ACC112 (cell line): Measurements from ENCODE around the gene CATSPER3.
"Not testable (repeated sequence)": the region's sequence is repeated elsewhere in the genome, so short reads cannot be mapped to it uniquely, and the experiment has no call there.

Experiments
- H2AFZ ChIP-seq: fragments of 200-600 bp; sonication (generic); one replicate; pipeline ENCODE4 v1.6.0; 2017; ENCODE audit warnings: antibody characterized with exemption, low read length; ENCODE audit not compliant: unreplicated experiment
- H3K27ac ChIP-seq: fragments of 200-600 bp; sonication (generic); 2 replicates; pipeline ENCODE4 v1.5.1; 2014; ENCODE audit warnings: low read depth, mild to moderate bottlenecking, antibody characterized with exemption, low read length, moderate library complexity
- H3K27me3 ChIP-seq: fragments of 200-600 bp; sonication (generic); 2 replicates; pipeline ENCODE4 v1.6.1; 2014; ENCODE audit warnings: mild to moderate bottlenecking, antibody characterized with exemption, low read length, moderate library complexity, mixed read lengths; ENCODE audit not compliant: insufficient read depth
- H3K36me3 ChIP-seq: fragments of 200-600 bp; sonication (generic); 2 replicates; pipeline ENCODE4 v1.6.1; 2016; ENCODE audit warnings: mild to moderate bottlenecking, antibody characterized with exemption, low read length, moderate library complexity, mixed read lengths; ENCODE audit not compliant: insufficient read depth
- H3K4me1 ChIP-seq: fragments of 200-600 bp; sonication (generic); one replicate; pipeline ENCODE4 v1.6.1; 2016; ENCODE audit warnings: low read length, mixed read lengths; ENCODE audit not compliant: insufficient read depth, unreplicated experiment, control insufficient read depth
- H3K4me3 ChIP-seq: fragments of 200-600 bp; sonication (generic); 2 replicates; pipeline ENCODE4 v1.5.1; 2014; ENCODE audit warnings: mild to moderate bottlenecking, low read depth, low read length
- H3K79me2 ChIP-seq: fragments of 200-600 bp; sonication (generic); one replicate; pipeline ENCODE4 v1.6.0; 2016; ENCODE audit warnings: low read length; ENCODE audit not compliant: control insufficient read depth, unreplicated experiment, insufficient read depth

Gene CATSPER3

DNA sequence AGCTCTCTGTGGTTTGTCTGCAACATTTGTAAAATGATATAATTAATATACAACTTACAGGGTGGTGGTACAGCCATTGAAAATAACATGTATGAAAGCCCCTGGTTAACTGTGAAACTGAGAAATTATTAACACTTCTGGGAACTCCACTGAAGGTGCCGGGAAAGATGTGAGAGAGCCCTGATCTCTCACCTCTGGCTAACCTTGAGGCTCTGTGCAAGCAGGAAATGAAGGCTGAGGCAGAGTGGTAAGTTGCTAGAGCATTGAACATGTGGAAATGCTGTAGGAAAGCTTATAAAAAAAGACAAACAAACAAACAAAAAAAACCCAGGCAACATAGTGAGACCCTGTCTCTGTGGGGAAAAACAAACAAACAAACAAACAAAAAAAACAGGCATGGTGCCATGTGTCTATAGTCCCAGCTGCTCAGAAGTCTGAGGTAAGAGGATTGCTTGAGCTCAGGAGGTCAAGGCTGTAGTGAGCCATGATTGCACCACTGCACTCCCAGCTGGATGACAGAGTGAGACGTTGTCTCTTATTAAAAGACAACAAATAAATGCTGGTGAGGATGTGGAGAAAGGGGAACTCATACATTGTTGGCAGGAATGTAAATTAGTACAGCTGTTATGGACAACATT, 7.5 kb downstream of the CATSPER3 start:
- Histone ChIP-seq H3K4me3 (no peak overlapping the region), H3K27ac (no peak overlapping the region), H3K4me1 (no peaks in the 10 kb centered on the region)

DNA sequence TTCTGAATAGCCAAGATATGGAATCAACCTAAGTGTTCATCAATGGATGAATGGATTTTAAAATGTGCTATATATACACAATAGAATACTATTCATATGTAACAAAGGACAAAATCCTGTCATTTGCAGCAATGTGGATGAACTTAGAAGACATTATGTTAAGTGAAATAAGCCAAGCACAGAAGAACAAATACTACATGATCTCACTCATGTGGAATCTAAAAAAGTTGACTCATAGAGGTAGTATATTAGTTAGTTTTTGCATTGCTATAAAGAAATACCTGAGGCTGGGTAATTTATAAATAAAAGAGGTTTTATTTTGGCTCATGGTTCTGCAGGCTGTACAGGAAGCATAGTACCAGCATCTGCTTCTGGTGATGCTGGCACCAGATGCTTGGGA, 8.1 kb downstream of the CATSPER3 start:
- Histone ChIP-seq H3K27ac (no peak overlapping the region), H3K79me2 (no peaks in the 10 kb centered on the region), H3K36me3 (no peaks in the 10 kb centered on the region), H3K27me3 (no peaks in the 10 kb centered on the region), H2AFZ (no peak overlapping the region), H3K4me3 (no peak overlapping the region), H3K4me1 (no peaks in the 10 kb centered on the region)

More for the DNA sequence above, 7.5 kb downstream of the CATSPER3 start:
- Histone ChIP-seq H2AFZ (no peak overlapping the region), H3K27me3 (no peaks in the 10 kb centered on the region), H3K79me2 (no peaks in the 10 kb centered on the region), H3K36me3 (no peaks in the 10 kb centered on the region)

DNA sequence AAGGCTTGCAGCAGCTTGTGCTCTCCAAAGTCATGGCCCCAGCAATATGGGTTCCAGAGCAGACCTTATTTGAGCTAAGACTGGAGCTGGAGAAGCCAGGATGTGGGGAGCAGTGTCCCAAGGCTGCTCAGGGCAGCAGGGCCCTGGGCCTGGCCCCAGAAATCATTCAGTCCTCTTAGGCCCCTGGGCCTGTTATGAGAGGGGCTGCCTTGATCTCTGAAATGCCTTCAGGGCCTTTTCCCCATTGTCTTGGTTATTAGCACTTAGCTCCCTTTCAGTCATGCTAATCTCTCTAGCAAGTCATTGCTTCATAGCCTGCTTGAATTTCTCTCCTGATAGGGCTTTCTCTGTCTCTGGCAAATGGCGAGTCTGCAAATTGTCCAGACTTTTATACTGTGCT, 9.1 kb downstream of the CATSPER3 start:
- H3K79me2 ChIP-seq = no peaks in the 10 kb centered on the region
- no peaks in the 10 kb centered on the region for H3K4me1 ChIP-seq
- no peak overlapping the region for H3K4me3 ChIP-seq
- no peak overlapping the region for H2AFZ ChIP-seq
- H3K36me3 ChIP-seq = no peaks in the 10 kb centered on the region
- H3K27me3 ChIP-seq = no peaks in the 10 kb centered on the region
- no peak overlapping the region for H3K27ac ChIP-seq

DNA sequence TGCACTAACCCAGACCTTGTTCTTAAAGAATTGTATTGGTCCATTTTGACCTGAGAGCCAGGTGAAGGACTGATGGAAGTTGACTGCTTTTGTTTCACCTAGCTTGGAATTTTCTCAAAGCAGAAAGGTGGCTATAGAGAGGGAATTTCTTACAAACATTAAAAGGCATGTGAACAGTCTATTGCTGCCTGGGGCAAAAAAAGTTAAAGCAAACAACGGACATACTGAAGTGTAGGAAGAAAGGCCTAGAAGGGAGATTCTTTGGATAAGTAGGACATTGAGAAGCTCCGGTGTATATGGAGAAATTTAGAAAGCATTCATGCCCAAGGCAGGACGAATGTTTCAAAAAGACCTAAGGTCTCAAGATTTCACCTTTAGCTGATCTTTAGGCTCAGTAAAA, 11.7 kb downstream of the CATSPER3 start:
- H3K4me3 ChIP-seq = no peak overlapping the region
- no peaks in the 10 kb centered on the region for H3K36me3 ChIP-seq
- H3K4me1 ChIP-seq = no peaks in the 10 kb centered on the region
- H3K27ac ChIP-seq = no peak overlapping the region
- no peaks in the 10 kb centered on the region for H3K79me2 ChIP-seq
- no peaks in the 10 kb centered on the region for H3K27me3 ChIP-seq
- no peak overlapping the region for H2AFZ ChIP-seq

DNA sequence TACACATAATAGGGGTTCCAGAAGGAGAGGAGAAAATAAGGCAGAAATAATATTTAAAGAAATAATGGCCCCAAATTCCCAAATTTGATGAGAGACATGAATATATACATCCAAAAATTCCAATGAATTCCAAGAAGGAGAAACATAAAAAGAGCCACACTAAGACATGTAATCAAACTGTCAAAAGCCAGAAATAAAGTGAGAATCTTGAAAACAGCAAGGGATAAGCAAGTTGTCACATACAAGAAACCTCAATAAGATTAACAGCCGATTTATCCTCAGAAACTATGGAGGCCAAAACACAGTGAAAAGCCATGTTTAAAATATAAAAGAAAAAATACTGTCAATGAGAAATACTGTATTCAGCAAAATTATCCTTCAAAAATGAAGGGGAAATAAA, 14.5 kb downstream of the CATSPER3 start:
- Histone ChIP-seq H3K27me3 (no peaks in the 10 kb centered on the region), H3K4me3 (no peak overlapping the region), H3K4me1 (no peaks in the 10 kb centered on the region), H3K79me2 (no peaks in the 10 kb centered on the region), H3K27ac (no peak overlapping the region), H3K36me3 (no peaks in the 10 kb centered on the region), H2AFZ (no peak overlapping the region)

DNA sequence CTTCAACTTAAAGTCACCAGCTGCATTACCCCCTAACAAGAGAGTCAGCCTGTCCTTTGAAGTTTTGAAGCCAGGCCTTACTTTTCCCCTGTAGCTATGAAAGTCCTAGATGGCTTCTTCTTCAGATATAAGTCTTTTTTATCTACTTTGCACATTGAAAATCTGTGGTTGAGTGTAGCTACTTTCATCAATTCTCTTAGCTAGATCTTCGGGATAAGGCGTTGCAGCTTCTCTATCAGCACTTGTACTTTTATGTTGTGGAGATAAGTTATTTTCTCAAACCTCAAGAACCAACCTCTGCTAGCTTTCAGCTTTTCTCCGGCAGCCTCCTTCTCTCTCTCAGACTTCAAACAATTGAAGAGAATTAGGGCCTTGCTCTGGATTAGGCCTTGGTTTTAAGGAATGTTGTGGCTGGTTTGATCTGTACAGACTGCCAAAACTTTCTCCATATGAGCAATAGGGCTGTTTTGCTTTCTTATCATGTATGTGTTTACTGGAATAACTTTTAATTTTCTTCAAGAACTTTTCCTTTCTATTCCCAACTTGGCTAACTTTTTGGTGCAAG, 21.6 kb downstream of the CATSPER3 start:
- H3K4me3 ChIP-seq = no peak overlapping the region
- no peak overlapping the region for H3K27ac ChIP-seq

DNA sequence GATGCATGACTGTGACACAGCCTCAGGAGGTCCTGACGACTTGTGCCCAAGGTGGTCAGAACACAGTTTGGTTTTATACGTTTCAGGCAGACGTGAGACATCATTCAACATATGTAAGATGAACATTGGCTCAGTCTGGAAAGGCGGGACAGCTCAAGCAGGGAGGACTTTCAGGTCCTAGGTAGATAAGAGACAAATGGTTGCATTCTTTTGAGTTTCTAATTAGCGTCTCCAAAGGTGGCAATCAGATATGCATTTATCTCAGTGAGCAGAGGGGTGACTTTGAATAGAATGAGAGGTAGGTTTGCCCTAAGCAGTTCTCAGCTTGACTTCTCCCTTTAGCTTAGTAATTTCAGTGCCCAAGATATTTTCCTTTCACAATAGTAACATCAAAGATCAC, 22.5 kb downstream of the CATSPER3 start:
- H3K36me3 ChIP-seq, H3K4me1 ChIP-seq, H2AFZ ChIP-seq, H3K4me3 ChIP-seq, H3K27ac ChIP-seq, H3K27me3 ChIP-seq, H3K79me2 ChIP-seq: not testable (repeated sequence)

More for the DNA sequence above, 21.6 kb downstream of the CATSPER3 start:
- H2AFZ ChIP-seq = no peak overlapping the region
- no peaks in the 10 kb centered on the region for H3K79me2 ChIP-seq
- no peaks in the 10 kb centered on the region for H3K36me3 ChIP-seq
- H3K4me1 ChIP-seq = no peaks in the 10 kb centered on the region
- H3K27me3 ChIP-seq = peaks cover 3% of the 10 kb centered on the region; the same call in 1 of the 2 replicates

DNA sequence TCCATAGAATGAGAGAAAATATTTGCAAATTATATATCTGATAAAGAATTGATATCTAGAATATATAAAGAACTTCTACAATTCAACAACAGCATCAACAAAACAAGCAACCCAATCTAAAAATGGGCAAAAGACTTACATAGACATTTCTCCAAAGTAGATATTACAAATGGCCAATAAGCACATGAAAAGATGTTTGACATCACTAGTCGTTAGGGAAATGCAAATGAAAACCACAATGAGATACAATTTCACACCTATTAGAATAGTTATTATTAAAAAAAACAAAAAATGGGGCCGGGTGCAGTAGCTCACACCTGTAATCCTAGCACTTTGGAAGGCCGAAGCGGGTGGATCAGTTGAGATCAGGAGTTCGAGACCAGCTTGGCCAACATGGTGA, 24.4 kb downstream of the CATSPER3 start:
- H3K79me2 ChIP-seq = no peaks in the 10 kb centered on the region
- H3K27me3 ChIP-seq = peaks cover 3% of the 10 kb centered on the region; the same call in 1 of the 2 replicates
- H3K4me1 ChIP-seq = no peaks in the 10 kb centered on the region
- no peak overlapping the region for H3K27ac ChIP-seq
- H3K4me3 ChIP-seq = no peak overlapping the region
- H2AFZ ChIP-seq = no peak overlapping the region
- H3K36me3 ChIP-seq = no peaks in the 10 kb centered on the region

DNA sequence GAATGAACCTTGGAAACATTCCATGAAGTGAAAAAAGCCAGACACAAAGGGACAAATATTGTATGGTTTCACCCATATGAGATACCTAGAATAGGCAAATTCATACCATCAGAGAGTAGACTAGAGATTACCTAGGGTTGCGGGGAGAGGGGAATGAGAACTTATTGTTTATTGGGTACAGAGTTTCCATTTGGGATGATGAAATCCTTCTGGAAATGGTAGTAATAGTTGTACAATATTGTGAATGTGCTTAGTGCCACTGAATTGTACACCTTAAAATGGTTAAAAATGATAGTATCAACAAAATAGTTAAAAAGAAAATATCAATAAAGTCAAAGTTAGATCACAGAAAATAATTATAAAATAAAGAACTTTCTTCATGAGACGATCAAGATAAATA, 25.5 kb downstream of the CATSPER3 start:
- no peak overlapping the region for H2AFZ ChIP-seq
- H3K36me3 ChIP-seq = no peaks in the 10 kb centered on the region
- peaks cover 3% of the 10 kb centered on the region; the same call in 1 of the 2 replicates for H3K27me3 ChIP-seq
- no peak overlapping the region for H3K27ac ChIP-seq
- no peaks in the 10 kb centered on the region for H3K4me1 ChIP-seq
- H3K79me2 ChIP-seq = no peaks in the 10 kb centered on the region
- no peak overlapping the region for H3K4me3 ChIP-seq

DNA sequence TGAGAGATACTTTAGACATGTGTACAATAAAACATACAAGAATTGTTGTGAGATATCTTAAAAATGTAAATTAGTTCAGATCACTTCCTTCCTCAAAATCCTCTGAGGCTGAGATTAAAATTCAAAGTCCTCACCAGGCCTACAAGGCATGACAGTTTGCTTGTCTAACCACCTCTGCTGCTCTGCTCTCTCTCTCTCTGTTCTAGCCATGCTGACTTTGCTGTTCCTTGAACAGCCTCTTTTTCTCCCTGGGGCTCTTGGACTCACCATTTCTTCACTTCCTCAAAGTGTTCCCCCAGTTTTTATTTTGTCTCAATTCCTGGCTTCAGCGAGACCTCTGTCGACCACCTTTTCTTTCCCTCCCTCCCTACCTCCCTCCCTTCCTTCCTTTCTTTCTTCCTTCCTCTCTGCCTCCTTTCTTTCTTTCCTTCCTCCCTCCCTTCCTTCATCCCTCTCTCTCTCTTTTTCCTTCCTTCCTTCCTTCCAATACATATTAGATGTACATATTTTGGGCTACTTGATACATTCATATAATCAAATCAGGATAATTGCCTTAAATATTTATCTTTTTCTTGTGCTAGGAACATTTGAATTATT, 27.0 kb downstream of the CATSPER3 start:
- no peaks in the 10 kb centered on the region for H3K27me3 ChIP-seq
- no peak overlapping the region for H3K27ac ChIP-seq
- H3K4me1 ChIP-seq = no peaks in the 10 kb centered on the region
- no peak overlapping the region for H3K4me3 ChIP-seq
- H3K79me2 ChIP-seq = no peaks in the 10 kb centered on the region
- H2AFZ ChIP-seq = no peak overlapping the region
- H3K36me3 ChIP-seq = no peaks in the 10 kb centered on the region

DNA sequence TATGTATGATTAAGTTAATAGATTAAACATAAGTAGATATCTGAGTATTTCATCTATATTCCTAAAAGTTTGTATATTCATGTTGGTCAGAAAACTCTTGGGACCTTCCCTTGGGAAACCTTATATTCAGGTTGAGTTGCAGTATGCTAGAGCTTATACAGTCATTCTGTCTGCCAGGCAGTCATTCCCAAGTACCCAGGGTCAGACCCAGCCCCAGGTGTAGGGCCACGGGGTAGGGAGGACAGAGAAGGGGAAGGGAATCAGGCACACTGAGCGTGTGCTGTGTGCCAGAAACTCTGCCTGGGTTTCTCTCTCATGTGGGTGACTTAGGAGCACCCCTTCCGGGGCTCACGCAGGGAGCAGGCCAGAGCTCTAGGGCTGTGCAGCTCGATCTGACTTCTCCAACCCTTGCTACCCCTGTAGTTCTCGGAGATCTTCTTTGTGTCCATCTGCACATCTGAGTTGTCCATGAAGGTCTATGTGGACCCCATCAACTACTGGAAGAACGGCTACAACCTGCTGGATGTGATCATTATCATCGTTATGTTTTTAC, 28.2 kb downstream of the CATSPER3 start:
- H3K4me1 ChIP-seq = no peaks in the 10 kb centered on the region
- H3K27me3 ChIP-seq = no peaks in the 10 kb centered on the region
- H2AFZ ChIP-seq = no peak overlapping the region
- no peaks in the 10 kb centered on the region for H3K79me2 ChIP-seq
- H3K4me3 ChIP-seq = no peak overlapping the region
- no peaks in the 10 kb centered on the region for H3K36me3 ChIP-seq
- no peak overlapping the region for H3K27ac ChIP-seq
